PFSK-1 (cell line): ENCODE data around the gene SUCLG1.

Experiments
- SIN3A ChIP-seq: IDR thresholded peaks from 2 replicates; pipeline ENCODE4 v1.6.1; 2012; ENCODE audit warnings: mild to moderate bottlenecking, low read length, moderate library complexity, borderline replicate concordance; ENCODE audit not compliant: insufficient read depth
- TF ChIP-seq, protein P1 (sequence below), 2 experiments: IDR thresholded peaks; 2 replicates each; pipeline versions ENCODE4 v1.6.1 to v1.8.0; 2011 to 2012; ENCODE audit warnings: low read depth in 2 of 2, low read length in 2 of 2, control low read depth in 1 of 2, inconsistent platforms in 1 of 2, mild to moderate bottlenecking in 1 of 2, moderate library complexity in 1 of 2; ENCODE audit not compliant: insufficient read depth in 1 of 2

GRCh38 chr2:84498150-84498799, 39.2 kb upstream of the SUCLG1 start:
- TF ChIP-seq SIN3A, result no peak
- TF ChIP-seq, protein P1, sequence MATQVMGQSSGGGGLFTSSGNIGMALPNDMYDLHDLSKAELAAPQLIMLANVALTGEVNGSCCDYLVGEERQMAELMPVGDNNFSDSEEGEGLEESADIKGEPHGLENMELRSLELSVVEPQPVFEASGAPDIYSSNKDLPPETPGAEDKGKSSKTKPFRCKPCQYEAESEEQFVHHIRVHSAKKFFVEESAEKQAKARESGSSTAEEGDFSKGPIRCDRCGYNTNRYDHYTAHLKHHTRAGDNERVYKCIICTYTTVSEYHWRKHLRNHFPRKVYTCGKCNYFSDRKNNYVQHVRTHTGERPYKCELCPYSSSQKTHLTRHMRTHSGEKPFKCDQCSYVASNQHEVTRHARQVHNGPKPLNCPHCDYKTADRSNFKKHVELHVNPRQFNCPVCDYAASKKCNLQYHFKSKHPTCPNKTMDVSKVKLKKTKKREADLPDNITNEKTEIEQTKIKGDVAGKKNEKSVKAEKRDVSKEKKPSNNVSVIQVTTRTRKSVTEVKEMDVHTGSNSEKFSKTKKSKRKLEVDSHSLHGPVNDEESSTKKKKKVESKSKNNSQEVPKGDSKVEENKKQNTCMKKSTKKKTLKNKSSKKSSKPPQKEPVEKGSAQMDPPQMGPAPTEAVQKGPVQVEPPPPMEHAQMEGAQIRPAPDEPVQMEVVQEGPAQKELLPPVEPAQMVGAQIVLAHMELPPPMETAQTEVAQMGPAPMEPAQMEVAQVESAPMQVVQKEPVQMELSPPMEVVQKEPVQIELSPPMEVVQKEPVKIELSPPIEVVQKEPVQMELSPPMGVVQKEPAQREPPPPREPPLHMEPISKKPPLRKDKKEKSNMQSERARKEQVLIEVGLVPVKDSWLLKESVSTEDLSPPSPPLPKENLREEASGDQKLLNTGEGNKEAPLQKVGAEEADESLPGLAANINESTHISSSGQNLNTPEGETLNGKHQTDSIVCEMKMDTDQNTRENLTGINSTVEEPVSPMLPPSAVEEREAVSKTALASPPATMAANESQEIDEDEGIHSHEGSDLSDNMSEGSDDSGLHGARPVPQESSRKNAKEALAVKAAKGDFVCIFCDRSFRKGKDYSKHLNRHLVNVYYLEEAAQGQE (IDR thresholded peaks at IDR 0.05; ENCODE audit: insufficient read depth in 1 of 2, low read depth in 2 of 2, low read length in 2 of 2), result no peak
